D341Med (cell line): ENCODE data around the gene TBC1D22A.

ENCODE experiments used
- DNase-seq: peaks from one replicate; pipeline ENCODE4 v3.0.0; 2012; ENCODE audit warnings: low spot score

TBC1D22A gene

DNA sequence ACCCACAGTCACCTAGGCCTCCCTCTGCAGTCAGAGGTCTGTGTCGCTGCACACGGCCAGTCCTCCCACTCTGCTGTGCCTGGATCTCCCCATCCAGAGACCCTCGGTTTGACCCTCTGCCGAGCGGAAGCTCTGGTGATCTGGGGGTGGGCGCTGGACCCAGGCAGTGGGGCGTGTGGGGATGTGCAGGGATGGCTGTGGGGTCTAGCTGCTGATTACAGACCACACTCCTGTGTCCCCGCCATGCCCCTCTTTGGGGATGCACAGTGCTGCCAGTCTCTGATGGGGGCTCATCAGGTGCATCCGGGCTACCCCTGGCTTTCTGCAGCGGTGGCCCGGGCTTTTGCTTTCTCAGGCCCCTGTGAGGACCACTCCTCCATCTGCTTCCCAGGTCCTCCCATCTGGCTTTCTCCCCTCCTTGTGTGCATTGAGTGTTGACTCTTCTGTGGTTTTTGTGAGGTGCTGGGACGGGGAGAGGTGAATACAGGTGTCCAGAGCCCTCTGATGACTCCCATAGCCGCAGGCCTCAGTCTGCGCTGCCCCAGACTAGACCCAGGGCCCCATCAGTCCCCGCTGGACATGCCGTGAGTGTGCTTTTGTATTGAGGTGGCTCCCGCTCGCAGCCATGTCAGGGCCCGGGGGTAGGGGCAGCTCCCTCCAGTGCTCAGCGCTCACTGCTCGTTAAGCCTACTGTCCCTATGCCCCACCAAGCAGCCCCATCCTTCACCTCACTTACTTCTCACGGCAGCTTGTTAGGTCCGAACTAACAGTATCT is 251.6 kb downstream of the TBC1D22A start:
- no peak for DNase-seq

DNA sequence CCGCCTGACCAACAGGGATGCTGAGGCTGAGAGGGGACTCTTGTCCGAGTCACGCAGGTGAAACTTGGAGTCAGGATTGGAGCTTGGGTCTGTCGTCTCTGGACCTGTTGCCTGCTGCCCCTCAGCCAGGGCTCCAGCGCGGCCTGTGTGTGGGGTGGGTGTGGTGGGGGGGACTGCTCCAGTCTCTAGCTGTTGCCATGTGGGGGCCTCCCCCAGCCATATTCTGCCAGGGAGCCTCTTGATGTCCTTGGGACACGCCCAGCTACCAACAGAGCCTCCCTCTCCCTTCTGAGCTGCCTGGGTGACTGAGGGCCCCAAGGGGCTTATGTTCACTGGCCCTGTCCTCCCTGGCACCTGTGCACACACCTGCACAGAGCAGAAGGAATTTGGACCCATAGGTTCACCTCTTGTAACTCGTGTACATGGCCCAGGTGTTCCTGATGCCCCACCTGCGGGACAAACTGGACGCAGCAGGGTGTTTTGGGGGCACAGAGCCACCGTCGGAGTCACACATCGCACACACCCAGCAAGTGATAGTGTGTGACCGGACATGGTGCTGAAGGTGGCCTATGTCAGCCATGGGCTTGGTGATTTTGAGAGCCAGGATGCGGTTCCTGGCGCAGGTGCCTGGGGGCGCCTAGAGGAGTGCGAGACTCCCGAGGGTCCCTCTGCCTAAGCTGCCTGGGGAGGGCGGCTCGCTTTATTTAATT is 252.3 kb downstream of the TBC1D22A start:
- DNase-seq = no peak

DNA sequence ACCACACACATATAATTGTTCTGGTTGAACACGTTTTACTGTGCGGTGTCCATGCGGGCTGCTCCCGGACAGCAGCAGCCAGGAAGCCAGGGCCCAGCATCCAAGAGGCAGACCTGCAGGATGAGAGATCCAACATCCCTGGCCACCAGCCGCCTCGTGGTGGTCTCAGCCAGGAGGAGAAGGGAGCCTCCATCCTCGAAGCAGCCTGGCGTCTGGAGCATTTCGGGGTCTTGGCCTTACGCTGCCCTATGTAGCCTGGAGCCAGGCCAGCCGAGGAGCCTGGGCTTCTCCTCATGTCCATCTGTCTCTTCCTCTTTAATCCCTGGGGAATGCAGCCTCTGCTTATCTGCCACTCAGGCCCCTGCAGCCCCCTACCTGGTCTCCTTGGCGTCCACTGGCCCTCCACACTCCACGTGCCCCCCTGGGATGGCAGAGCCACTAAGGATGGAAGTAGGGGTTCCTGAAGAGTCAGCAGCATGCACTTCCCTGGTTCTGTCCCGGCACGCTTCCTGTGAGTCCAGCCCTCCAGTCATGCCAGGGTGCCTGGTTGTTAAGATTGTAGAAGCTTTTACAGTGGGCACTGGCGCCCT is 253.2 kb downstream of the TBC1D22A start:
- DNase-seq = no peak

DNA sequence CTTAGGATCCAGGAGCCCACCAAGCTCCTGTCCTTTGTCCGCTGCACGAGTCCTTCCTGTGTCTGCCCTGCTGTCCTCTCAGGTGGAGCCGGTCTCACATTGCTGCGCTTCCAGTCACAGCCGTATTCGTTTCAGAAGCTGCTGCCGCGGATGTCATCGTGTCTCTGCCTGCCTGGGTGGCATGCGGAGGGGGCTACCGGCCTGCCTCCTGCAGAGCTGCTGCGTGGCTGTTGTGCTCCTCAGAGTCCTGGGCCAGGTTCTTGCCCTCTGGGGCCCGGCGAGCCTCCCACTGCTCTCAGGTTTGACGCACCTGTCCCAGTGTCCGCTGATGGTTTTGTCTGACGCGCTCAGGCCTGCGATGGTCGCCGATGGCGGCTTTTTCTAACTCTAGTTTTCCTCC is 254.2 kb downstream of the TBC1D22A start:
- DNase-seq = no peak

DNA sequence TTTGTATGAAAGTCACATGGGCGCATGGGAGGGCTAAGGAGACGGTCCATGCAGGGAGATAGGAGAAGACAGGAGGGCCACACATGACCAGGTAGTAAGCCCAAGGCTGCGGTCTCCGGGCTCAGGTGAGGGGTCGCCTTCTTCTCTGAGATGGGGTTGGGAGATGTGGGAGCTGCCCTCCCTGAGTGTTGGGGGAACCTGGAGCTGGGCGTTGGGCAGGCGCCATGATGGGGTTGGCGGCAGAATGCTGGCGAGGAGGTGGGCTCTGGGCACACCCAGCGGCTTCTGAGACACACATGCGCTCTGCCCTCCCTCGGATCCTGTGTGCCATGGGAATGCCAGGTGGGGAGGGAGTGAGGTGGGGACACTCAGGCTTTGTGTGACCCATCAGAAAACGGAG is 254.8 kb downstream of the TBC1D22A start:
- no peak for DNase-seq

DNA sequence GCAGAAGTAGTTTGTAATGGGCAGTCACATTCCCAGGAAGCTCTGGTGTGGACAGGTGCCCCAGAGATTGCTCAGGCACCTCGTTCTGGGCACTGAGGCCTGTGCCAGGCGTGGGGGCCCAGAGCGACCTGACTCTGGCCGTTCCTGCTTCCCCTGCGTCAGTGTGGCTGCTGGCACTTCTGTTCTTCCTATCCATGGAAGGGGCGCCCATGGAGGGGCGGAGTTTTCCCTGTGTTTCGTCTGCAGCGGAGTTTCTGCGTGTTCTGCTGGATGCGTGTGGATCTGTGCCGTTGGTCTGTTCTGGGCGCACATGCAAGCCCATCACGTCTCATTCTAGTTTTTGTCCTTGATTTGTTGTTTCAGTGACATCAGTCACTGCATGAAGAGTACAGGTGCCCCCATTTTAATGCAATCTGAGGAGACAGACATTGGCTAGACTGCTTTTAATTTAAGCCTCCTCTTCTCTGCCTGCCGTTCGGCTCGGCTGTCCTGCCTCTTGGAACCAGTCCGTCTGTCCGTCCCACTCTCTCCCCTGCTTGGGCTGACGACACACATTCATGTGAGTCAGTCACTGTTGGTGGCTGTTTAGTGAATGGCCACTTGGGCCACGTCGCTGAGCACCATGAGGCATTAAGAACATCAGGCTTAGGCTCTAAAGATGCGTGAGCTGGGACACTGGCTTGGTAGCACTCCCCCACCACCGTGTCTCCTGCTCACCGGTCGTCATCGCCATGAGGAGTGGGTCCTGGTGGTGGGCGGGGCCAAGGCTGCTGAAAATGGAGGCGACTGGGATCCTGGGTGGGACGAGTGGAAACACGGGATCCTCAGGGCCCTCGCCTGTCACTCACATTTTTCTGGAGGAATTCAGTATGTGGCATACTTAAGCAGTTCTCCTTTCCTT is 255.8 kb downstream of the TBC1D22A start:
- DNase-seq = no peak

DNA sequence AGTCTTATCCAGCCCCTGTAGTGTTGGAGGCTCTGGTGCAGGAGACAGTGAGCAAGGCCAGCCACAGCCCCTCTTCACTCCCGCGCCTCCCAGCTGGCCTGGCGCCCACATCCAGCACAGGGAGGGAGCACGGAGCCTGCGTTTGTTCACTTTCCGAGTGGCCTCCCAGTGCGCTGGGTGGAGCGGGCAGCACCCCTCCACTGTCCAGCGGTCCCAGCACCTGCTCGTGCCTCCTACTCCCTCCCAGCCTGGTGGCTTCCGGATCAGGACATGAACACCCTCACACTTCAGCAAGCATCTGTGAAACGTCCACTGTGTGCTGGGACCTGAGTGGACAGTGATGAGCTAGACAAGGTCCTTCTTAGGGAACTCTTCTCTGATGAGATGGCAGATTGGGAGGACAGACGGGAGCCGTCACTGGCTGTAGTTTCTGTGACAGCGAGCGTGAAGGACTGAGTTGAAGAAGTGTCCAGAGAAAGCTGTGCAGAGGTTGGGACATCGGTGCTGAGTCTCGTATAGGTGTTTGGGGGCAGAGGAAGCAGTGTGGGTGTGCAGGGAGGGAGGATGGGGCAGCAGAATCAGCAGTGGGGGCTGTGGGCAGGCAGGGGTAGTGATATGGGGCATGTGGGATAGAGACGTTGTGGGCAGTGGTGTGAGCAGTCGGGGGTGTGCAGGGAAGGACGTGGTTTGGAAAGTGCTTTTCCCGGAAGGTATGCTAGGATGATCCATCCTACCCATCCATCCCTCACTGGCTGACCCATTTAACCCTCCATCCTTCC is 256.8 kb downstream of the TBC1D22A start:
- DNase-seq = no peak

DNA sequence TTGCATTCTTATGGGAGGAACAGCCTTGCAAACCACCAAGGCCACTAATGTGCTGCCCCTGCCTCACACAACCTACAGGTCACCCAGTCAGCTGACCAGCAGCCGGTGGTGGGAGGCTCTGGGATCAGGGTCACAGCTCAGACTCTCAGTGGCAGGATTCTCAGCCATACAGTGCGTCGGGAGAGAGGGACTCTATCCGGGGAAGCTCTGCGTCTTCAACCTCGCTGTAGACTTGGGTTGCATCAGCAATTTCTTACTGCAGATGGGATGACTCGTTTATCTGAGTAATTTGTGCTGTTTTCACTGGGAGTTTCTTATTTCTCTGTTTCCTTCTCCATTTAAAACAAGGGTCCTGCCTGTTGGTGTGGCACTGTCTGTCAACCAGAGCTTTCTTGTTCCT is 257.7 kb downstream of the TBC1D22A start:
- no peak for DNase-seq

DNA sequence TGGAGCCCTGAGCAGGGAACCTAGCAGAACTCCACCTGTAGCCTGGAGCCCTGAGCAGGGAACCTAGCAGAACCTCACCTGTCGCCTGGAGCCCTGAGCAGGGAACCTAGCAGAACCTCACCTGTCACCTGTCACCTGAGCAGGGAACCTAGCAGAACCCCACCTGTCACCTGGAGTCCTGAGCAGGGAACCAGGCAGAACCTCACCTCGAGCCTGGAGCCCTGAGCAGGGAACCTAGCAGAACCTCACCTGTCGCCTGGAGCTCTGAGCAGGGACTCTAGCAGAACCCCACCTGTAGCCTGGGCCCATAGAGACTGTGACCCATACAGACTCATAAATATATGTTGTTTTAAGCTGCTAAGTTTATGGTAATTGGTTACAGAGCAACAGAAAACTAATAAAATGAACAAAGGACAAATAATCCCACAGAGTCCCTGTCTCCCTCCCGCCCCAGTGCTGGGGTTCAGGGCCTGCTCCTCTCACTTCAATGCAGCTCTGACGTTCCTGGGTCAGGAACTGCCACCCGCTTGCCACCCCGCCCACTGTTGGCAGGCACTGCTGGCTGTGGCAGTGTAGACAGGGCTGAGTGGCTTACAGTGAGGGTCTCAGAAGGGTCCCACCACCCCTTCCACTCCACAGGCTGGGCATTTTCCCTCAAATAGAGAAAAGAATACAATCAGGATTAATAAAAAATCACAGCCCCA is 259.1 kb downstream of the TBC1D22A start:
- DNase-seq = no peak

DNA sequence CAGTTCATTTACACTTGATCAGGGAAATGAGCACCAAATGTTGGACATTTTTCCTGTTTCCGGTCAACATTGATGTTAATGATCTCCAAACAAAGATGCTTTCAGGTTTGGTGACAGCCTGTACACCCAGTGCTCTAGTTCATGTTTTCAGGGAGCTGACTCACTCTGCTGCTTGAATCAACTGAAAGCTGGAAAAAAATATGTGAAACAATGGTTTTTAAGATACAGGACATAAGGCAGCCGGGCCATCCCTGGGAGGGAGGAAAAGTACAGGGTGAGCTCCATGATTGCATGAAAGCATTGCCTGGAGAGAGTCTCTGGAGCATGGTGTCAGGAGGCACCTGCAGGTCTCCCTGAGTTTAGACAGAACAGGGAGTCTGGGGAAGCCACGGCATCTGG is 259.6 kb downstream of the TBC1D22A start:
- no peak for DNase-seq

DNA sequence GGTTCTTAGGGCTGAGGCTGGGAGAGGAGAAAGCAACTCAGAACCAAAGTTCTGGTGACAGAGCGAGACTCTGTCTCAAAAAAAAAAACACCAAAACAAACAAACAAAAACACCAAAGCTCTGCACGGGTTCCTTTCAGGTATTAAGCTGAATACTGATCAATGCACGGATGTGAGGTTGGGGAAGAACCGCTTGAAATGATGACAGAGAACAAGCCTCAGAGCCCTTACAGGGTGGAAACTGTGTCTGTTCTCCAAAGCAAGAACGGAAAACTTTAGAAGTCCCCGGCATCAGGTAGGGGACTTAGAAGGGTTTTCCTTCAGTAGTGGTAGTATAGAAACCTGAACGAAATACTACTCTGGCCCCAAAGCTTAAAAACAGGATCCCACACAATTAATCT is 260.0 kb downstream of the TBC1D22A start:
- no peak for DNase-seq

DNA sequence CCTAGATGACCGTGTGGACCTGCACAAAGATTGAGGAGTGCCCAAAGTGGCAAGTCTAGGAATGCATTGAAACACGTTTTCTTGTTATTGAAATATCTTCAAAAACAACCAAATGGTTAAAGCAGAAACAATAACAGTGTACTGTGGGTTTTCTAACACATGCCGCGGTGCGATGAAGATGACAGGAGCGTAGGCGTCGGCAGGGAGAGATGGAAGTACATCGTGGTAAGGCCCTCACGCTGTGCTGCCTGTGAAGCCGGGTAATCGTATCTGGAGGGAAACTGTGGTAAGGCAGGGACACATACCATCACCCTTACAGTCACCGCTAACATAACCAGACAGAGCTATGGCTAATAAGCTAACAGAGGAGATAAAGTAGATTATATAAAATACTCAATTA is 261.4 kb downstream of the TBC1D22A start:
- DNase-seq = no peak

DNA sequence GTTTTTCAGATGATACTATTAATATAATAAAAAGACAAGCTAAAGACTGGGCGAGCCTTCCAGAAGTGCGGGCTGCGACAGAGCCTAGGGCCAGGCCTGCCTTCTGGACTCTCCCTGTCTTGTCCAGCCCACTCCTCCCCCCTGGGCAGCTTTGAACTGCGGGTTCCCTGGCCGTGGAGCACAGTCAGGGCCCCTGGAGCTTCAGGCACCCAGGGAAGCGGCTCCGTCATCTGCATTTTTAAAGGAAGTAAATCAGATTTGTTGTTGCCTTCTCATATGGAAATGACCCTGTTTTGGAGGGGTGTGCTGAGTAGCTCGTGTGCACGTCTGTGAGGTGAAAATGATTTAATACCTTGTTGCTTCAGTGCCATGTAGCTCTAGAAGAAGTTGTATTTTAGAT is 265.3 kb downstream of the TBC1D22A start:
- DNase-seq = no peak

DNA sequence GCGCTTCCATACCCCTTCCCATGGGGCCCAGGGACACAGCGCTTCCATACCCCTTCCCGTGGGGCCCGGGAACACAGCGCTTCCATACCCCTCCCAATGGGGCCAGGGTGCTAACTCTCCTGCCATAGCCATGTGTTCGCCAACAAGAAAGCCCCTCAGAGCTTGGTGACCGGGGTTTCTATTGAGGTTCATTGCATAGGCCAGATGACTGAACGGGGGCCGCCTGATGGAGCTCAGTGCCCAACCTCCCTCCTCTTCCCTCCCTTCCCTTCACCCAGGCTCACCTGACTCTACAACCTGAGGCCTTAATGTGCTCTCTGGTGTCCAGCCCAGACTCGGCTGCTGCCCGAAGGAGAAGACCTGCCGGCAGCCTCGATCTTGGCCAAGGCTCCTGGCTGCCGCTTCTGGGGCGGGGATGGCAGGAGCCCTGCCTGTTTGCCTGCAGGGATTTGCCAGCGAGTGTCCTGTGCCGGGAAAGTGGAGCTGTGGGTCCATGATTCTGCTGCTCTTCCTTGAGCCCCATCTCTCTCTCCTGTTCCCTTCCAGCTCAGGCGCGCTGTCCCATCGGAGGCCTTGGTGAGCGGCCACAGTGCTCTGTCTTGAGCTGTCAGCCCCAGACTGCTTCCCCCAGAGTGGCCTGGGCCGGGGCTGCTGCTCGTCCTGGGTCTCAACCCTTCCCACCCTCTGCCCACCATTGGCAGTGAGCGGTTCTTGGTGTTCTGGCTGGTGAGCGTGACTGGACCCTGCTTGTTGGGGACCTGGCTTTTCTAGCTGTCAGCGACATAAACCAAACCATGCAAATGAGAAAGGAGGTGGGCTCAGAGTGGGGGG is 267.0 kb downstream of the TBC1D22A start:
- no peak for DNase-seq

DNA sequence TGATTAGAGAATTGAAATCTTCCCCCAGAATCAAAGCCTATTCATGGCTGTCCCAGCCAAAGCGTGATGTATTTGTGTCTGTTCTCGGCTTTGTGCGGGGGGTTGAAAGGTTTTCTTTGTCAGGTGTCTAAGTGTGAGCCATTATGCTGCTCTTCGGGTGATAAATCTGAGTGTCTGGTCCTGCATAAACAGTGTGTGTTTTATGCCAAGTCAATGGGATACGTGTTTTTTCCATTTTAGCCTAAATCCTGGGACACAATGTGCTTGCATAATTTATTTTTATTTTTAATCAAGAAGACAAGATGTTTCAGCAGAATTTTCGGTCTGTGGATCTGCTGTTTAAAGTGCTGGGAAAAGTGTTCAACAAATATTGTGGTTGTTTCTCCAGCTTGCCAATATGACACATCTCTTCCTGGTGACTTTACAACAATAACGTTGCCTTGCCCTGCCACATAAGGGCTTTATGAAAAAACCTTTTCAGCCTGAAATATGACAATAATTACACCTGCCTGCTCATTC is 267.8 kb downstream of the TBC1D22A start:
- no peak for DNase-seq

DNA sequence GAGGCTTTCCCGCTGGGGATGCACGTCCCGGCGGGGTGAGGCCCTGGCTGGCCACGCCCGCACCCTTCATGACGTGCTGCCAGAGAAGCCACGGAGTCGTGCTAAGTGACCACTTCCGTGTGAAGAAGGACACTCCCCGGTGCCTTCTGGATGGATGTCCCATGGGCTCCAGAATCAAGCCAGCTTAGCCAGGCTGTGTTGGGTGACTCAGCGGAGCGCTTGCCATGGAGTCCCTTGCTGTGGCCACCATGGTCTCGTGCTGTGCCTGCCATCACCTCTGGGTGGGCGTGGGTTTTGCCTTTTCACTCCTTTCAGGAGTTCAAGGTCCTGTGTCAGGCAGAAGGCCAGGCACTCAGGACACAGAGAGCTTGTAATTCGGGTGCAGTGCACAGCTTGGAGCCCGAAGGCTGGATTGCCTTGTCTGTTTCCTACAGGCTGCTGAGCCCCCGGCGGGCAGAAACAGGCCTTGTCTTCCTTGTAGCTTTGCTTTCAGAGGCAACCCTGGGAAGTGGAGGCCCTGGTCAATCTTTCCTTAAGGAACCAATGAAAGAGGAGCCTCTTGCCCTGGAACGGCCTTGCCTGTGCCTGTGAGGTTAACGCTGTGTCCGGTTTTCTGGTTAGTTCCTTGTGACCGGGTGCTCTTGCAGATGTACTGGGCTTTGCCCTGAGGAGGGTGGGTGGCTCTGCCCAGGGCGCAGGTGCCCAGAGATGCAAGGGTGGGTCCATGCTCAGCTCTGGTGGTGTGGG is 268.6 kb downstream of the TBC1D22A start:
- no peak for DNase-seq

DNA sequence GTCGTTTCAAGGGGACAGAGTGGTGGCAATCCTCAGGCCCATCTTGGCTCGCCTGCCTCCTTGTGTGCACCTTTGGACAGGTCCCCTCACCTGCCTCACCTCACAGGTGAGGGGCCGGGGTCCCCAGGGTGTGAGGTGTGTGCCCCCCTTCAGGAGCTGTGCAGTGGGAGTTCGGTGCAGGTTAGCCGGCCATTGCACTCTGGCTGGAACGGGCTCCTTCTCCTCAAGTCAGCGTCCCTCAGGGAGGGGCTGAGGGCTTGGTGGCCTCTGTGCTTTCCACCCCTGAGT is 269.1 kb downstream of the TBC1D22A start:
- no peak for DNase-seq

DNA sequence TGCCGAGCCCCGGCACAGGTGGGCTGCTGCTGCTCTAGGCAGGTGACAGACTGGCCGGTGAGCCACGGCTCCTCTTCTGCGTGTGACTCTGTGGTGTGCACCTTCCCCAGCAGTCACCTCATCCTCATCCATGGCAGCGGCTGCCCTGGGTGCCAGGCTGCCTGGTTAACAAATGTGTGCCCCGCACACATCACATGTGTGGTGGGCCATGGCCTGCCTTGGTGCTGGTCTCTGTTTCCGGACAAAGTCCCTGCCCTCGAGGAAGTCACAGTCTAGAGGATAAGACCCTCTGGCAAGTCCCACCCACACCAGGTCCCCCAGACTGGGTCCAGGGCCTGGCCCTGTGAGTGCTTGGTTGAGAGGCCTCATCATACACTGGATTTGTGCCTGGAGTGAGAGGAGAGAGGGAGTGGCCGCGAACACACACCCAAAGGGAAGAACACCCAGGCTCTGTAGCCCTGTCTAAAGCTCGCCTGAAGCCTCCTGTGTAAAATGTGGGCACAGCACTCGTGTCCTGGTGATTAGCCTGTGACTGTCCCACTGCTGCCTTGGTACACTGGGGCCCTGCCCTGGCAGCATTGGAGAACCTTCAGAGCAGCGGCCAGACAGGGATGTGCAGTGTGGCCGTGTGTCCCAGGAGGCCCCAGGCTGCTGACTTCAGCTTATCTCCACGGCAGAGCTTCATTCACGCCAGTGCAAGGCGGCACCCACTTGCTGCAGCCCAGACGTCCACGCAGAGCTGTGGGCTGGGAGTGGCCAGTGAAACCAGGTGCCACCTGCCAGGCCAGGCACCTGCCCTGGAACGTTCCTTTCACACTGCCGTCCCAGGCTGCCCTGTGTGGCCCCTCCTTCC is 269.9 kb downstream of the TBC1D22A start:
- DNase-seq = no peak
